Thoracic aorta (tissue), 2 donors: ENCODE measurements around the gene SOD3. TPM values are rescaled to one million over a fixed set of nuclear protein-coding genes. Genes with fewer than 3 reads are reported as not detected.
A peak's percentile ranks its signal among the peaks of the same experiment; 100 is the strongest.

Experiments
- ATAC-seq: fragments of 150-250 bp; one replicate; pipeline ENCODE4 v1.8.0; 2017; ENCODE audit warnings: low read depth; ENCODE audit not compliant: insufficient number of reproducible peaks, low FRiP score
- DNase-seq: peaks from one replicate; pipeline ENCODE4 v3.0.0-alpha.2; 2020; ENCODE audit warnings: low spot score
- H3K27ac ChIP-seq, 2 donors: fragments of 200-600 bp; sonication (generic); 1 replicate in 1 of 2; 2 replicates in 1 of 2; pipeline ENCODE4 v1.5.1; 2016; ENCODE audit warnings: mild to moderate bottlenecking in 2 of 2, moderate library complexity in 2 of 2
- H3K27me3 ChIP-seq: fragments of 200-600 bp; sonication (generic); replicated peaks from 2 replicates; pipeline ENCODE4 v1.6.0; 2016; ENCODE audit warnings: mild to moderate bottlenecking; ENCODE audit not compliant: insufficient read depth
- H3K36me3 ChIP-seq: fragments of 200-600 bp; sonication (generic); one replicate; pipeline ENCODE4 v1.5.1; 2016
- H3K4me1 ChIP-seq, 2 donors: fragments of 200-600 bp; sonication (generic); 1 replicate in 1 of 2; 2 replicates in 1 of 2; pipeline versions ENCODE4 v1.5.1 to v1.6.0; 2016; ENCODE audit warnings: low read depth in 2 of 2, mild to moderate bottlenecking in 1 of 2; ENCODE audit not compliant: control insufficient read depth in 1 of 2
- H3K4me3 ChIP-seq: fragments of 200-600 bp; sonication (generic); 2 replicates; pipeline ENCODE4 v1.5.1; 2016; ENCODE audit warnings: mild to moderate bottlenecking
- H3K9me3 ChIP-seq: fragments of 200-600 bp; sonication (generic); 2 replicates; pipeline ENCODE4 v1.5.1; 2016
- CTCF ChIP-seq: fragments of 200-600 bp; sonication (generic); IDR thresholded peaks from one replicate; pipeline ENCODE4 v1.5.1; 2019; ENCODE audit warnings: antibody characterized with exemption
- total RNA-seq, 2 donors: library from RNA; depleted of rRNA; stranded (reverse); fragments of >200 nt; gene quantifications; one replicate each; pipeline versions ENCODE4 v1.1.0 to v1.2.3, GENCODE V29; 2016

SOD3 gene
- total RNA-seq, 2 donors from 2014 or later = 549 to 743 TPM

GRCh38 chr4:24798036-24798610 is 2.8 kb downstream of the SOD3 start:
- TF ChIP-seq CTCF = no peak
- Histone ChIP-seq H3K27ac (peak overlapping the region in 1 of 2 donors; percentile 64), H3K9me3 (no peaks in the 10 kb centered on the region), H3K4me3 (no peak overlapping the region), H3K36me3 (no peaks in the 10 kb centered on the region), H3K4me1 (peaks cover 42 to 78% of the 10 kb centered on the region in 2 donors), H3K27me3 (no peaks in the 10 kb centered on the region)
- DNase-seq (no peak), ATAC-seq (no peak)

- no peaks in the 10 kb centered on the region for H3K9me3 ChIP-seq
- no peaks in the 10 kb centered on the region for H3K36me3 ChIP-seq
- no peak overlapping the region for H3K27ac ChIP-seq
- DNase-seq (no peak), ATAC-seq (no peak)
- no peak for TF ChIP-seq CTCF
- no peaks in the 10 kb centered on the region for H3K27me3 ChIP-seq
- peaks cover 41 to 71% of the 10 kb centered on the region in 2 donors for H3K4me1 ChIP-seq
- no peak overlapping the region for H3K4me3 ChIP-seq
Measured at GRCh38 chr4:24799196-24799543, 3.8 kb downstream of the SOD3 start.

- peak overlapping the region in 1 of 2 donors; percentile 55 for H3K27ac ChIP-seq
- no peaks in the 10 kb centered on the region for H3K36me3 ChIP-seq
- peaks cover 37 to 66% of the 10 kb centered on the region in 2 donors for H3K4me1 ChIP-seq
Measured at GRCh38 chr4:24799544-24800324, 4.4 kb downstream of the SOD3 start.

GRCh38 chr4:24800325-24800895 is 5.0 kb downstream of the SOD3 start:
- Histone ChIP-seq H3K36me3 (no peaks in the 10 kb centered on the region), H3K4me1 (peaks cover 37 to 62% of the 10 kb centered on the region in 2 donors), H3K27me3 (no peaks in the 10 kb centered on the region), H3K9me3 (no peaks in the 10 kb centered on the region), H3K27ac (peak overlapping the region; percentile 55 to 75), H3K4me3 (peak overlapping the region; percentile 3)
- TF ChIP-seq CTCF = no peak
- ATAC-seq (no peak), DNase-seq (no peak)

More at GRCh38 chr4:24799544-24800324, 4.4 kb downstream of the SOD3 start:
- ATAC-seq (no peak), DNase-seq (no peak)
- Histone ChIP-seq H3K27me3 (no peaks in the 10 kb centered on the region), H3K4me3 (peak overlapping the region; percentile 10), H3K9me3 (no peaks in the 10 kb centered on the region)
- TF ChIP-seq CTCF = no peak

GRCh38 chr4:24801136-24801855 is 5.9 kb downstream of the SOD3 start:
- peaks cover 37 to 62% of the 10 kb centered on the region in 2 donors for H3K4me1 ChIP-seq
- no peak for ATAC-seq

More at GRCh38 chr4:24801136-24801855, 5.9 kb downstream of the SOD3 start:
- Histone ChIP-seq H3K4me3 (peak overlapping the region; percentile 29), H3K9me3 (no peaks in the 10 kb centered on the region), H3K27me3 (no peaks in the 10 kb centered on the region), H3K27ac (peak overlapping the region; percentile 55 to 75), H3K36me3 (no peaks in the 10 kb centered on the region)
- no peak for DNase-seq
- TF ChIP-seq CTCF = no peak
